ENCODE results near the gene DNASE1L1. TPM values are rescaled to one million over a fixed set of nuclear protein-coding genes. Genes with fewer than 3 reads are reported as not detected.

Gene DNASE1L1
- total and polyA plus RNA-seq, 2 of the 13 experiments (the other 11 are each of a cell fraction or from before 2014, with no cell fraction given) = 4.7 to 12.3 TPM

DNA sequence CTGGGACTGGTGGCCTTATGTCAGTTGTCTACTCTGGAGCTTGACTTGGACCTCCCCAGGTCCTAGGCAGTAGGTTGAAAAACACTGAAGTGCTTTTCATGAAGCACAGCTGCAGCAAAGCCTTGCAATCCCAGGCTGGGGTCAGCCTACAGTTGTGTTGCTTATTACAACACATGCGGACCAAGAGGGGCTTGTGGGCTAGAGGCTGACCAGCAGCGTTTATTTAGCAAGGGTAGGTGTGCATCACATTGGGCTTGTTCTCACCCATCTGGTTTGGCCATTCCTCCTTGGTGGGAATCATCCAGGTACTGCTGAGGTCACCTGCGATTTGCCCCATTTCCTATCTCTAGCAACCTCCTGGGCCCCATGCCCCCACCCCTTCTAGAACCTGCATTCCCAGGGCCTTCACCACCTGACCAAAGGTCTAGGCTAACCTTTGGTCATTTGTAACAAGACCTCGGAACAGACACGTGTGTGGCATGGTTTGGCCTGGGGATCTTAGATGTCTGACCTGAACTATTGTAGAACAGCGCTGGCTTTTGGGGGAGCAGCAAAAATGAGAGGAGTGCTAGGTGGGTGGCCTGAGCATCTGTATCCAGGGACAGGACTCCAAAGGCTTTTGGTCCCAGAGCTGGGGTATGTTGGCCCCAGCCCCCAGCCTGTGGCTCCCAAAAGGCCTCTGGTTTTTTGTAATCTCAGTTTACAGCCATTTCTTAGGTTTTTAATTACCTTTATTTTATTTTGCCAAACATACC is 7.8 kb downstream of the DNASE1L1 start (continued):
- TF ChIP-seq ZNF367 (CRISPR knock-in tag; IDR thresholded peaks at IDR 0.05; ENCODE audit: borderline replicate concordance) (no peak), POLR2AphosphoS5 (IDR thresholded peaks at IDR 0.05; ENCODE audit: low read depth, low read length) (peak; percentile 82), CREM (IDR thresholded peaks at IDR 0.05) (no peak), CREM (CRISPR knock-in tag; IDR thresholded peaks at IDR 0.05) (no peak), GTF3A (CRISPR knock-in tag; conservative IDR thresholded peaks at IDR 0.05) (no peak), THYN1 (CRISPR knock-in tag; IDR thresholded peaks at IDR 0.05; ENCODE audit: borderline replicate concordance, low read depth) (no peak), IKZF1 (IDR thresholded peaks at IDR 0.05) (no peak), NCOA5 (CRISPR knock-in tag; IDR thresholded peaks at IDR 0.05) (no peak), MAFK (conservative IDR thresholded peaks at IDR 0.05 in 1 of 2, IDR thresholded peaks at IDR 0.05 in 1 of 2; ENCODE audit: low read length in 2 of 2) (no peak)
- TF ChIP-seq, protein P1, sequence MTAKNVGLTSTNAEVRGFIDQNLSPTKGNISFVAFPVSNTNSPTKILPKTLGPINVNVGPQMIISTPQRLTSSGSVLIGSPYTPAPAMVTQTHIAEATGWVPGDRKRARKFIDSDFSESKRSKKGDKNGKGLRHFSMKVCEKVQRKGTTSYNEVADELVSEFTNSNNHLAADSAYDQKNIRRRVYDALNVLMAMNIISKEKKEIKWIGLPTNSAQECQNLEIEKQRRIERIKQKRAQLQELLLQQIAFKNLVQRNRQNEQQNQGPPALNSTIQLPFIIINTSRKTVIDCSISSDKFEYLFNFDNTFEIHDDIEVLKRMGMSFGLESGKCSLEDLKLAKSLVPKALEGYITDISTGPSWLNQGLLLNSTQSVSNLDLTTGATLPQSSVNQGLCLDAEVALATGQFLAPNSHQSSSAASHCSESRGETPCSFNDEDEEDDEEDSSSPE (CRISPR knock-in tag; IDR thresholded peaks at IDR 0.05) = no peak
- TF ChIP-seq, protein P2, sequence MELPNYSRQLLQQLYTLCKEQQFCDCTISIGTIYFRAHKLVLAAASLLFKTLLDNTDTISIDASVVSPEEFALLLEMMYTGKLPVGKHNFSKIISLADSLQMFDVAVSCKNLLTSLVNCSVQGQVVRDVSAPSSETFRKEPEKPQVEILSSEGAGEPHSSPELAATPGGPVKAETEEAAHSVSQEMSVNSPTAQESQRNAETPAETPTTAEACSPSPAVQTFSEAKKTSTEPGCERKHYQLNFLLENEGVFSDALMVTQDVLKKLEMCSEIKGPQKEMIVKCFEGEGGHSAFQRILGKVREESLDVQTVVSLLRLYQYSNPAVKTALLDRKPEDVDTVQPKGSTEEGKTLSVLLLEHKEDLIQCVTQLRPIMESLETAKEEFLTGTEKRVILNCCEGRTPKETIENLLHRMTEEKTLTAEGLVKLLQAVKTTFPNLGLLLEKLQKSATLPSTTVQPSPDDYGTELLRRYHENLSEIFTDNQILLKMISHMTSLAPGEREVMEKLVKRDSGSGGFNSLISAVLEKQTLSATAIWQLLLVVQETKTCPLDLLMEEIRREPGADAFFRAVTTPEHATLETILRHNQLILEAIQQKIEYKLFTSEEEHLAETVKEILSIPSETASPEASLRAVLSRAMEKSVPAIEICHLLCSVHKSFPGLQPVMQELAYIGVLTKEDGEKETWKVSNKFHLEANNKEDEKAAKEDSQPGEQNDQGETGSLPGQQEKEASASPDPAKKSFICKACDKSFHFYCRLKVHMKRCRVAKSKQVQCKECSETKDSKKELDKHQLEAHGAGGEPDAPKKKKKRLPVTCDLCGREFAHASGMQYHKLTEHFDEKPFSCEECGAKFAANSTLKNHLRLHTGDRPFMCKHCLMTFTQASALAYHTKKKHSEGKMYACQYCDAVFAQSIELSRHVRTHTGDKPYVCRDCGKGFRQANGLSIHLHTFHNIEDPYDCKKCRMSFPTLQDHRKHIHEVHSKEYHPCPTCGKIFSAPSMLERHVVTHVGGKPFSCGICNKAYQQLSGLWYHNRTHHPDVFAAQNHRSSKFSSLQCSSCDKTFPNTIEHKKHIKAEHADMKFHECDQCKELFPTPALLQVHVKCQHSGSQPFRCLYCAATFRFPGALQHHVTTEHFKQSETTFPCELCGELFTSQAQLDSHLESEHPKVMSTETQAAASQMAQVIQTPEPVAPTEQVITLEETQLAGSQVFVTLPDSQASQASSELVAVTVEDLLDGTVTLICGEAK (IDR thresholded peaks at IDR 0.05) = no peak
- TF ChIP-seq, protein P2 (CRISPR knock-in tag; IDR thresholded peaks at IDR 0.05) = no peak
- TF ChIP-seq, protein P3, sequence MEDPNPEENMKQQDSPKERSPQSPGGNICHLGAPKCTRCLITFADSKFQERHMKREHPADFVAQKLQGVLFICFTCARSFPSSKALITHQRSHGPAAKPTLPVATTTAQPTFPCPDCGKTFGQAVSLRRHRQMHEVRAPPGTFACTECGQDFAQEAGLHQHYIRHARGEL (CRISPR knock-in tag; IDR thresholded peaks at IDR 0.05) = no peak
- TF ChIP-seq, protein P4, sequence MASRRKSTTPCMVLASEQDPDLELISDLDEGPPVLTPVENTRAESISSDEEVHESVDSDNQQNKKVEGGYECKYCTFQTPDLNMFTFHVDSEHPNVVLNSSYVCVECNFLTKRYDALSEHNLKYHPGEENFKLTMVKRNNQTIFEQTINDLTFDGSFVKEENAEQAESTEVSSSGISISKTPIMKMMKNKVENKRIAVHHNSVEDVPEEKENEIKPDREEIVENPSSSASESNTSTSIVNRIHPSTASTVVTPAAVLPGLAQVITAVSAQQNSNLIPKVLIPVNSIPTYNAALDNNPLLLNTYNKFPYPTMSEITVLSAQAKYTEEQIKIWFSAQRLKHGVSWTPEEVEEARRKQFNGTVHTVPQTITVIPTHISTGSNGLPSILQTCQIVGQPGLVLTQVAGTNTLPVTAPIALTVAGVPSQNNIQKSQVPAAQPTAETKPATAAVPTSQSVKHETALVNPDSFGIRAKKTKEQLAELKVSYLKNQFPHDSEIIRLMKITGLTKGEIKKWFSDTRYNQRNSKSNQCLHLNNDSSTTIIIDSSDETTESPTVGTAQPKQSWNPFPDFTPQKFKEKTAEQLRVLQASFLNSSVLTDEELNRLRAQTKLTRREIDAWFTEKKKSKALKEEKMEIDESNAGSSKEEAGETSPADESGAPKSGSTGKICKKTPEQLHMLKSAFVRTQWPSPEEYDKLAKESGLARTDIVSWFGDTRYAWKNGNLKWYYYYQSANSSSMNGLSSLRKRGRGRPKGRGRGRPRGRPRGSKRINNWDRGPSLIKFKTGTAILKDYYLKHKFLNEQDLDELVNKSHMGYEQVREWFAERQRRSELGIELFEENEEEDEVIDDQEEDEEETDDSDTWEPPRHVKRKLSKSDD (CRISPR knock-in tag; IDR thresholded peaks at IDR 0.05; ENCODE audit: low read depth) = no peak

All from HepG2 (cell line).